ENCODE data around the gene BAZ2B. TPM values are rescaled to one million over a fixed set of nuclear protein-coding genes. Genes with fewer than 3 reads are reported as not detected.

The BAZ2B gene
- total RNA-seq, 1 experiment from 2014 or later, result 34.9 TPM

DNA sequence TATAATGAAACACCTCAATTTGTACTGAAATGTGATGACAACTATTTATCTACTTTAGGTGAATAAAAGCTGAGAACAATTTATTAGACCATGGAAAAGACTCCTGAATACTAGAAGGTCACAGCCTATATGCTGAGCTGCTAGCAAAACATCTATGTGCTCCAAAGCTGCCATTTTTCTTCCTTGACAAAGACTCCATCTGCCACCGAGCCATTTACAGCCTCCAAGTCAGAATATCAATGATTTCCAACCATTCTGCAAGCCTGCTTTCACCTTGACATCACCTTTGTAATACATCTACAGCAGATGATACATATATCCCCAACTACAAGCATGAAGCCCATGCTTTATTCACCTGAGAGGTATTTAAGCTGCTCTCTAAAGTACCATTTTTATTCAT, 84.9 kb downstream of the BAZ2B start:
- no peaks in the 10 kb centered on the region for H3K9me3 ChIP-seq (ENCODE audit: insufficient read depth, low read depth)
- POLR2A ChIA-PET (ENCODE audit: unreplicated experiment), result no interaction called here
- intact Hi-C loops (cut with micrococcal nuclease; ENCODE audit: unreplicated experiment), result loop anchor here (10.0 kb wide), 1 partner anchor 143 kb away; no protein-coding TSS in a partner anchor

DNA sequence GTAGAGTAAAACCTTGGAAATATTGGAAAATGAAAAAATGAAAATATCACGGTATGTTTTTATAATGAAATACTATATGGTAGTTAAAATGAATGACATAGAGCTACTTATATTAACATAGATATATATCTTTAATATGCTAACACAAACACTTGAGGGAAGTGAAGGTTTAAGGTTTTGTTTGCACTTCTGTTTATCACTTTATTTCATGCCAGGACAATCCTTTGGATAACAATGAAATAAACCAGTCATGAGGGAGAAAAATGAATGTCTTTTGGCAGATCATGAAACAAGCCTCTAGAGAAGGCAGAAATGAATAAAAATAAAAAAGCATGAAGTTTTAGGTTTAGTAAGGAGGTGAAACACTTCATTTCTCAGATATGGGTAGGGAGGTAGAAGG, 89.9 kb downstream of the BAZ2B start:
- no peaks in the 10 kb centered on the region for H3F3A ChIP-seq (ENCODE audit: insufficient read depth, low read depth)
- no peak overlapping the region for H3K27ac ChIP-seq
- intact Hi-C loops (cut with micrococcal nuclease; ENCODE audit: unreplicated experiment), result no loop called here
- DNase-seq, result no peak
- H3K4me1 ChIP-seq (replicated peaks; ENCODE audit: insufficient read depth), result no peaks in the 10 kb centered on the region
- no peaks in the 10 kb centered on the region for H3K79me2 ChIP-seq (ENCODE audit: low read depth)
- CTCF ChIA-PET, result no interaction called here
- TF ChIP-seq EZH2 (IDR thresholded peaks at IDR 0.05; ENCODE audit: low read depth), result no peak
- TF ChIP-seq, protein P1, sequence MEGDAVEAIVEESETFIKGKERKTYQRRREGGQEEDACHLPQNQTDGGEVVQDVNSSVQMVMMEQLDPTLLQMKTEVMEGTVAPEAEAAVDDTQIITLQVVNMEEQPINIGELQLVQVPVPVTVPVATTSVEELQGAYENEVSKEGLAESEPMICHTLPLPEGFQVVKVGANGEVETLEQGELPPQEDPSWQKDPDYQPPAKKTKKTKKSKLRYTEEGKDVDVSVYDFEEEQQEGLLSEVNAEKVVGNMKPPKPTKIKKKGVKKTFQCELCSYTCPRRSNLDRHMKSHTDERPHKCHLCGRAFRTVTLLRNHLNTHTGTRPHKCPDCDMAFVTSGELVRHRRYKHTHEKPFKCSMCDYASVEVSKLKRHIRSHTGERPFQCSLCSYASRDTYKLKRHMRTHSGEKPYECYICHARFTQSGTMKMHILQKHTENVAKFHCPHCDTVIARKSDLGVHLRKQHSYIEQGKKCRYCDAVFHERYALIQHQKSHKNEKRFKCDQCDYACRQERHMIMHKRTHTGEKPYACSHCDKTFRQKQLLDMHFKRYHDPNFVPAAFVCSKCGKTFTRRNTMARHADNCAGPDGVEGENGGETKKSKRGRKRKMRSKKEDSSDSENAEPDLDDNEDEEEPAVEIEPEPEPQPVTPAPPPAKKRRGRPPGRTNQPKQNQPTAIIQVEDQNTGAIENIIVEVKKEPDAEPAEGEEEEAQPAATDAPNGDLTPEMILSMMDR (conservative IDR thresholded peaks at IDR 0.05), result no peak
- no peaks in the 10 kb centered on the region for H4K20me1 ChIP-seq (ENCODE audit: insufficient read depth)
- H3K9me3 ChIP-seq (ENCODE audit: insufficient read depth, low read depth), result no peaks in the 10 kb centered on the region
- BruUV-seq (replicated peaks), result no TSS peak
- no peaks in the 10 kb centered on the region for H3K27me3 ChIP-seq (ENCODE audit: insufficient read depth, low read depth)
- H3K4me3 ChIP-seq, result no peak overlapping the region
- POLR2A ChIA-PET (ENCODE audit: unreplicated experiment), result no interaction called here
- H2AFZ ChIP-seq, result no peak overlapping the region
- H3K4me2 ChIP-seq, result no peak overlapping the region
- no peaks in the 10 kb centered on the region for H3K36me3 ChIP-seq (ENCODE audit: low read depth)
- H3K9me2 ChIP-seq (ENCODE audit: insufficient read depth), result no peaks in the 10 kb centered on the region

More for the DNA sequence above, 84.9 kb downstream of the BAZ2B start:
- H3K79me2 ChIP-seq (ENCODE audit: low read depth), result no peaks in the 10 kb centered on the region
- DNase-seq, result no peak
- H3K27me3 ChIP-seq (ENCODE audit: insufficient read depth, low read depth), result no peaks in the 10 kb centered on the region
- CTCF ChIA-PET, result no interaction called here
- H3K9me2 ChIP-seq (ENCODE audit: insufficient read depth), result no peaks in the 10 kb centered on the region
- H3K4me1 ChIP-seq (replicated peaks; ENCODE audit: insufficient read depth), result no peaks in the 10 kb centered on the region
- no peak overlapping the region for H3K4me3 ChIP-seq
- no peaks in the 10 kb centered on the region for H4K20me1 ChIP-seq (ENCODE audit: insufficient read depth)
- H3K36me3 ChIP-seq (ENCODE audit: low read depth), result no peaks in the 10 kb centered on the region
- H3K4me2 ChIP-seq, result no peak overlapping the region
- no TSS peak for BruUV-seq (replicated peaks)
- no peak overlapping the region for H2AFZ ChIP-seq
- no peak for TF ChIP-seq EZH2 (IDR thresholded peaks at IDR 0.05; ENCODE audit: low read depth)
- TF ChIP-seq, protein P1 (conservative IDR thresholded peaks at IDR 0.05), result no peak
- H3K27ac ChIP-seq, result no peak overlapping the region
- H3F3A ChIP-seq (ENCODE audit: insufficient read depth, low read depth), result no peaks in the 10 kb centered on the region; the same call in 1 of the 2 replicates

DNA sequence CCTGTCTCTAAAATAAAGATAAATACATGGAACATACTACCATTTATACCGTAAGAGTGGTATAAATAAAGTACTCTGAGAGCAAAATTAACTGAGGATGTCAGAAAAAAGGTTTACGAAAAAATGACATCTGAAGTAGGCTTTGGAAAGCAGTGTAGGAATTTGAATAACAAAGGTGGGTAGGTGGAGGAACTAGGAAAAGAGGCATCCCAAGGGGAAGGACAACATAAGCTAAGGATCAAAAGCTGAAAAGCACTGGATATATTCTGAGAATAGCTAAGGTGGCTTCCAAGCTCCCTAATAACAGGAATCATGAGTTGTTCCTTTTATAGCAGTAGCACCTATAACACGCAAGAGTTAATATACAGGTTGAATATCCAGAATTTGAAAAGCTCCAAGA, 91.3 kb downstream of the BAZ2B start:
- no TSS peak for BruUV-seq (replicated peaks)
- ChIA-PET CTCF (no interaction called here), POLR2A (ENCODE audit: unreplicated experiment) (no interaction called here)
- Histone ChIP-seq H3K4me3 (no peak overlapping the region), H3K27me3 (ENCODE audit: insufficient read depth, low read depth) (no peaks in the 10 kb centered on the region), H2AFZ (no peak overlapping the region), H3K9me3 (ENCODE audit: insufficient read depth, low read depth) (no peaks in the 10 kb centered on the region), H3K9me2 (ENCODE audit: insufficient read depth) (no peaks in the 10 kb centered on the region), H3K4me2 (no peak overlapping the region), H3K36me3 (ENCODE audit: low read depth) (no peaks in the 10 kb centered on the region), H3F3A (ENCODE audit: insufficient read depth, low read depth) (no peaks in the 10 kb centered on the region), H3K4me1 (replicated peaks; ENCODE audit: insufficient read depth) (no peaks in the 10 kb centered on the region), H4K20me1 (ENCODE audit: insufficient read depth) (no peaks in the 10 kb centered on the region), H3K27ac (no peak overlapping the region), H3K79me2 (ENCODE audit: low read depth) (no peaks in the 10 kb centered on the region)
- TF ChIP-seq EZH2 (IDR thresholded peaks at IDR 0.05; ENCODE audit: low read depth), result no peak
- TF ChIP-seq, protein P1 (conservative IDR thresholded peaks at IDR 0.05), result no peak
- intact Hi-C loops (cut with micrococcal nuclease; ENCODE audit: unreplicated experiment), result no loop called here
- DNase-seq, result no peak

Data from PC-9 (cell line).